SU-DHL-6 (cell line): Measurements from ENCODE around the gene RAMACL.

Experiments used
- H2AFZ ChIP-seq: fragments of 200-600 bp; sonication (generic); 2 replicates; pipeline ENCODE4 v1.6.1; 2014; ENCODE audit warnings: low read depth, mild to moderate bottlenecking, moderate library complexity, mixed read lengths, antibody characterized with exemption, low read length; ENCODE audit not compliant: severe bottlenecking
- H3F3A ChIP-seq: fragments of 200-600 bp; shearing (Covaris generic); 2 replicates; pipeline ENCODE4 v1.6.0; 2016; ENCODE audit warnings: antibody characterized with exemption, mild to moderate bottlenecking; ENCODE audit not compliant: insufficient read depth
- H3K27ac ChIP-seq: fragments of 200-600 bp; sonication (generic); 2 replicates; pipeline ENCODE4 v1.5.1; 2016; ENCODE audit warnings: low read depth, mild to moderate bottlenecking, low read length, moderate library complexity, mixed read lengths
- H3K27me3 ChIP-seq: fragments of 200-600 bp; sonication (generic), shearing (Covaris generic); 2 replicates; pipeline ENCODE4 v1.6.0; 2014; ENCODE audit warnings: mild to moderate bottlenecking, low read length
- H3K36me3 ChIP-seq: fragments of 200-600 bp; sonication (generic); 2 replicates; pipeline ENCODE4 v1.6.1; 2014; ENCODE audit warnings: mild to moderate bottlenecking, low read length, mixed read lengths
- H3K4me2 ChIP-seq: fragments of 300-600, 200-600 bp; shearing (Covaris generic), sonication (generic); 2 replicates; pipeline ENCODE4 v1.6.0; 2014; ENCODE audit warnings: low read length, low read depth, mild to moderate bottlenecking; ENCODE audit not compliant: poor library complexity, severe bottlenecking
- H3K4me3 ChIP-seq: fragments of 200-600 bp; sonication (generic); 2 replicates; pipeline ENCODE4 v1.5.1; 2014; ENCODE audit warnings: antibody characterized with exemption, low read length, mild to moderate bottlenecking, mixed read lengths; ENCODE audit not compliant: insufficient read depth, poor library complexity, severe bottlenecking
- H3K79me2 ChIP-seq: fragments of 200-600 bp; sonication (generic); 2 replicates; pipeline ENCODE4 v1.6.1; 2014; ENCODE audit warnings: mild to moderate bottlenecking, low read length, moderate library complexity; ENCODE audit not compliant: insufficient read depth
- H3K9ac ChIP-seq: fragments of 200-600 bp; sonication (generic); 2 replicates; pipeline ENCODE4 v1.7.0; 2014; ENCODE audit warnings: mild to moderate bottlenecking, low read length
- H3K9me2 ChIP-seq: fragments of 200-600 bp; sonication (generic); replicated peaks from 2 replicates; pipeline ENCODE4 v1.6.1; 2014; ENCODE audit warnings: low read length; ENCODE audit not compliant: insufficient read depth
- H3K9me3 ChIP-seq: fragments of 200-600 bp; sonication (generic); 2 replicates; pipeline ENCODE4 v1.6.1; 2014; ENCODE audit warnings: low read length, mixed read lengths; ENCODE audit not compliant: insufficient read depth
- H4K20me1 ChIP-seq: fragments of 200-600 bp; sonication (generic); 2 replicates; pipeline ENCODE4 v1.6.1; 2014; ENCODE audit warnings: low read depth, mild to moderate bottlenecking, antibody characterized with exemption, low read length, moderate library complexity, mixed read lengths
- CTCF ChIP-seq: fragments of 200-600 bp; sonication (generic); IDR thresholded peaks from one replicate; pipeline ENCODE4 v1.5.1; 2017; ENCODE audit warnings: antibody characterized with exemption, mild to moderate bottlenecking, low read length, moderate library complexity; ENCODE audit not compliant: insufficient read depth, poor library complexity, severe bottlenecking
- EZH2phosphoT487 ChIP-seq: fragments of 200-600 bp; sonication (generic), shearing (Covaris generic); conservative IDR thresholded peaks from 2 replicates; pipeline ENCODE4 v1.6.1; 2018; ENCODE audit warnings: mild to moderate bottlenecking, antibody characterized with exemption, low read length, moderate library complexity, mixed read lengths

RAMACL gene

GRCh38 chr6:166619912-166620311 lies 33.4 kb upstream of the RAMACL start:
- no peak overlapping the region for H3K9ac ChIP-seq
- no peak overlapping the region for H3K4me3 ChIP-seq
- no peak overlapping the region for H3K4me2 ChIP-seq
- TF ChIP-seq EZH2phosphoT487 (no peak), CTCF (no peak)
- H3F3A ChIP-seq: no peaks in the 10 kb centered on the region
- no peaks in the 10 kb centered on the region for H3K79me2 ChIP-seq
- H3K27ac ChIP-seq: no peak overlapping the region
- H3K9me2 ChIP-seq: no peaks in the 10 kb centered on the region
- H3K9me3 ChIP-seq: no peaks in the 10 kb centered on the region
- H2AFZ ChIP-seq: no peak overlapping the region
- no peaks in the 10 kb centered on the region for H4K20me1 ChIP-seq
- no peaks in the 10 kb centered on the region for H3K36me3 ChIP-seq
- H3K27me3 ChIP-seq: no peaks in the 10 kb centered on the region

GRCh38 chr6:166618866-166619761 lies 32.6 kb upstream of the RAMACL start:
- no peak overlapping the region for H3K4me3 ChIP-seq
- no peaks in the 10 kb centered on the region for H3K79me2 ChIP-seq
- H4K20me1 ChIP-seq: no peaks in the 10 kb centered on the region
- TF ChIP-seq EZH2phosphoT487 (no peak), CTCF (no peak)
- no peak overlapping the region for H2AFZ ChIP-seq
- no peaks in the 10 kb centered on the region for H3K36me3 ChIP-seq
- no peak overlapping the region for H3K27ac ChIP-seq
- no peaks in the 10 kb centered on the region for H3F3A ChIP-seq
- H3K27me3 ChIP-seq: no peaks in the 10 kb centered on the region
- H3K9me3 ChIP-seq: no peaks in the 10 kb centered on the region
- H3K9ac ChIP-seq: no peak overlapping the region
- no peak overlapping the region for H3K4me2 ChIP-seq
- H3K9me2 ChIP-seq: no peaks in the 10 kb centered on the region

- H3K9me3 ChIP-seq: no peaks in the 10 kb centered on the region
- no peak overlapping the region for H3K27ac ChIP-seq
- H3K27me3 ChIP-seq: no peaks in the 10 kb centered on the region
- no peaks in the 10 kb centered on the region for H4K20me1 ChIP-seq
- no peaks in the 10 kb centered on the region for H3F3A ChIP-seq
- H2AFZ ChIP-seq: no peak overlapping the region
- H3K36me3 ChIP-seq: no peaks in the 10 kb centered on the region
- H3K9ac ChIP-seq: no peak overlapping the region
- TF ChIP-seq EZH2phosphoT487 (no peak), CTCF (no peak)
- H3K79me2 ChIP-seq: no peaks in the 10 kb centered on the region
- no peaks in the 10 kb centered on the region for H3K9me2 ChIP-seq
- H3K4me2 ChIP-seq: no peak overlapping the region
- no peak overlapping the region for H3K4me3 ChIP-seq
Observed at GRCh38 chr6:166618251-166618650, 31.8 kb upstream of the RAMACL start.
